Panc1 (cell line): ENCODE data around the gene GCNT4. TPM values are rescaled to one million over a fixed set of nuclear protein-coding genes. Genes with fewer than 3 reads are reported as not detected.
"Not testable (repeated sequence)": the region's sequence is repeated elsewhere in the genome, so short reads cannot be mapped to it uniquely, and the experiment has no call there.

ENCODE experiments used
- ATAC-seq: fragments of 200-7000 bp; cut with Tn5 transposase; 2 replicates; pipeline ENCODE4 v1.9.1; 2020; ENCODE audit warnings: mild to moderate bottlenecking, moderate library complexity
- Bru-seq: library from RNA; stranded (reverse); fragments of 400-500 nt; gene quantifications from one replicate; lab custom pipeline; 2021; lab: Mats Ljungman, UMichigan
- BruChase-seq, 2 experiments: library from RNA; stranded (reverse); fragments of 400-500 nt; gene quantifications; one replicate each; lab custom pipeline; 2021; lab: Mats Ljungman, UMichigan
- BruUV-seq: library from RNA; stranded (reverse); fragments of 400-500 nt; replicated peaks from 2 replicates; lab custom pipeline; 2021; lab: Mats Ljungman, UMichigan
- CTCF ChIA-PET: fragments of 300-600 bp; sonication (Branson Sonifier 250); formaldehyde crosslinking; loops from one replicate; lab custom pipeline; 2022; ENCODE audit warnings: antibody characterized with exemption; lab: Charles Lee
- POLR2A ChIA-PET: fragments of 300-600 bp; sonication (Branson Sonifier 250); formaldehyde crosslinking; loops from one replicate; lab custom pipeline; 2022; ENCODE audit warnings: antibody characterized with exemption; lab: Charles Lee
- DNase-seq: peaks from one replicate; pipeline ENCODE4 v3.0.0-alpha.2; 2010; ENCODE audit warnings: low read depth, low spot score
- H3K27ac ChIP-seq: 2 replicates; pipeline ENCODE4 v1.5.1; 2011; ENCODE audit warnings: mild to moderate bottlenecking, low read length, inconsistent platforms
- H3K27me3 ChIP-seq: fragments of 200-500 bp; sonication (Bioruptor generic); 2 replicates; pipeline ENCODE4 v1.6.0; 2014; ENCODE audit warnings: low read length, inconsistent platforms; ENCODE audit not compliant: control insufficient read depth, insufficient read depth
- H3K36me3 ChIP-seq: fragments of 200-500 bp; sonication (Bioruptor generic); 2 replicates; pipeline ENCODE4 v1.5.1; 2014; ENCODE audit warnings: inconsistent platforms, mild to moderate bottlenecking, low read length, moderate library complexity; ENCODE audit not compliant: control insufficient read depth, insufficient read depth
- H3K4me1 ChIP-seq: 2 replicates; pipeline ENCODE4 v1.5.1; 2011; ENCODE audit warnings: inconsistent platforms, mild to moderate bottlenecking, low read length, moderate library complexity; ENCODE audit not compliant: control insufficient read depth, insufficient read depth
- H3K4me3 ChIP-seq, 2 experiments: 2 replicates each; pipeline ENCODE4 v1.5.1; 2011 to 2012; ENCODE audit warnings: low read depth in 2 of 2, low read length in 2 of 2, mild to moderate bottlenecking in 2 of 2, inconsistent platforms in 1 of 2, moderate library complexity in 1 of 2
- H3K9me3 ChIP-seq: fragments of 200-500 bp; sonication (Bioruptor generic); 2 replicates; pipeline ENCODE4 v1.5.1; 2014; ENCODE audit warnings: low read depth, mild to moderate bottlenecking, inconsistent platforms, low read length, moderate library complexity; ENCODE audit not compliant: control insufficient read depth, insufficient read depth
- CTCF ChIP-seq: fragments of 450-650 bp; IDR thresholded peaks from 2 replicates; pipeline ENCODE4 v1.5.1; 2017; ENCODE audit warnings: mild to moderate bottlenecking
- POLR2AphosphoS5 ChIP-seq: IDR thresholded peaks from 2 replicates; pipeline ENCODE4 v1.6.1; 2012; ENCODE audit warnings: mild to moderate bottlenecking, low read depth, low read length, moderate library complexity
- REST ChIP-seq, 2 experiments: IDR thresholded peaks; 2 replicates each; pipeline ENCODE4 v1.6.1; 2011 to 2012; ENCODE audit warnings: low read depth in 2 of 2, control low read depth in 1 of 2, low read length in 1 of 2, mild to moderate bottlenecking in 1 of 2, moderate library complexity in 1 of 2; ENCODE audit not compliant: insufficient read depth in 1 of 2
- SIN3A ChIP-seq: IDR thresholded peaks from 2 replicates; pipeline ENCODE4 v1.6.1; 2012; ENCODE audit warnings: low read depth, mild to moderate bottlenecking, low read length, moderate library complexity, borderline replicate concordance; ENCODE audit not compliant: insufficient read depth
- TCF7L2 ChIP-seq: IDR thresholded peaks from 2 replicates; pipeline ENCODE4 v1.6.1; 2011; ENCODE audit warnings: mild to moderate bottlenecking, low read depth, low read length, inconsistent platforms
- in situ Hi-C: cut with HindIII; loops from 2 replicates; pipeline ENCODE4 v1.10.0; 2016; ENCODE audit warnings: low sequenced_read_pairs, low pct_unique_long_range_greater_than_20kb
- intact Hi-C: fragments of 100-400 bp; cut with micrococcal nuclease; formaldehyde crosslinking; loops from one replicate; pipeline ENCODE4 v1.10.0; 2022; ENCODE audit not compliant: unreplicated experiment
- long read RNA-seq: library from polyadenylated mRNA; unstranded; transcript quantifications from one replicate; pipeline ENCODE4 v2.0.0, GENCODE V29; 2021; ENCODE audit not compliant: unreplicated experiment
- polyA plus RNA-seq: library from polyadenylated mRNA; unstranded; fragments of >200 nt; gene quantifications from one replicate; pipeline ENCODE4 v1.2.1, GENCODE V29; 2012; ENCODE audit warnings: missing spikeins; ENCODE audit not compliant: insufficient read length
- total RNA-seq: library from RNA; stranded (reverse); gene quantifications from one replicate; pipeline ENCODE4 v1.2.1, GENCODE V29; 2021; ENCODE audit not compliant: unreplicated experiment

GCNT4 gene
- total RNA-seq (0.33 TPM), Bru-seq, nascent RNA (percentile 43 among the genes with signal in this experiment), BruChase-seq, experiment 1, labeled RNA remaining after a 2-hour chase (percentile 59 among the genes with signal in this experiment), BruChase-seq, experiment 2, labeled RNA remaining after a 6-hour chase (percentile 32 among the genes with signal in this experiment)
- 0.15 TPM for polyA plus RNA-seq
- long read RNA-seq, full-length matches to known transcripts: 1 of 1 reads
- long read RNA-seq, partial matches to known transcripts: 0 of 1 reads
- long read RNA-seq, other reads (novel, unspliced or antisense): 0 of 1 reads

GRCh38 chr5:75052192-75053053 is at the start of gene GCNT4:
Gene GCNT4, minus strand, starts transcription at chr5:75052558. Its CDS starts 22,521 bp downstream, at chr5:75030037.
- no peaks in the 10 kb centered on the region for H3K36me3 ChIP-seq
- no TSS peak for BruUV-seq
- DNase-seq: no peak
- H3K27ac ChIP-seq: peak within 1 kb of the TSS; percentile 26; the same call in 1 of the 2 replicates
- in situ Hi-C loops (no loop called here), intact Hi-C loops (loop anchor here (2.0 to 5.0 kb wide), 2 partner anchors 212 to 285 kb away; partner anchors contain the start of gene HMGCR)
- TF ChIP-seq POLR2AphosphoS5: no peak
- no peaks in the 10 kb centered on the region; the same call in 1 of the 2 replicates for H3K27me3 ChIP-seq
- ATAC-seq: peak; percentile 76
- H3K9me3 ChIP-seq: no peaks in the 10 kb centered on the region
- CTCF ChIA-PET: no interaction called here
- peak within 1 kb of the TSS; percentile 53 to 61 for H3K4me3 ChIP-seq
- POLR2A ChIA-PET: interaction anchor here (0.6 kb wide), 1 partner anchor 287 kb away, joined by 3 read pairs; no protein-coding TSS in a partner anchor
- H3K4me1 ChIP-seq: peaks cover 8% of the 10 kb centered on the region

GRCh38 chr5:75095956-75096355 is 43.6 kb upstream of the GCNT4 start:
- POLR2A ChIA-PET, CTCF ChIA-PET, H3K27me3 ChIP-seq, H3K9me3 ChIP-seq, intact Hi-C loops, H3K27ac ChIP-seq, DNase-seq, ATAC-seq, H3K36me3 ChIP-seq, BruUV-seq, in situ Hi-C loops, H3K4me3 ChIP-seq, H3K4me1 ChIP-seq: not testable (repeated sequence)

- no peak overlapping the region for H3K4me3 ChIP-seq
- in situ Hi-C loops: no loop called here
- ChIA-PET CTCF (no interaction called here), POLR2A (no interaction called here)
- no peaks in the 10 kb centered on the region for H3K9me3 ChIP-seq
- no TSS peak for BruUV-seq
- H3K4me1 ChIP-seq: no peaks in the 10 kb centered on the region
- no peaks in the 10 kb centered on the region for H3K36me3 ChIP-seq
- H3K27me3 ChIP-seq: peaks cover 9% of the 10 kb centered on the region; the same call in 1 of the 2 replicates
- ATAC-seq (no peak), DNase-seq (no peak)
- intact Hi-C loops: no loop called here
- H3K27ac ChIP-seq: no peak overlapping the region
- TF ChIP-seq POLR2AphosphoS5 (no peak), TCF7L2 (no peak), REST (IDR thresholded peaks at IDR 0.05; ENCODE audit: insufficient read depth in 1 of 2, low read depth in 2 of 2, low read length in 1 of 2) (no peak), SIN3A (no peak), CTCF (no peak)
Measured at GRCh38 chr5:75091597-75091996, 39.2 kb upstream of the GCNT4 start.
